Activated CD8-positive, alpha-beta T cell treated with anti-CD3 and anti-CD28 coated beads for 36 hours (primary cell): ENCODE measurements around the gene ABCC6. TPM values are rescaled to one million over a fixed set of nuclear protein-coding genes. Genes with fewer than 3 reads are reported as not detected.

Source experiments
- ATAC-seq: fragments of 200-7000 bp; cut with Tn5 transposase; one replicate; pipeline ENCODE4 v1.10.0; 2021; ENCODE audit warnings: mild to moderate bottlenecking, moderate library complexity
- CTCF ChIA-PET: fragments of 350-600 bp; sonication (Branson Sonifier 250); formaldehyde crosslinking; loops from one replicate; lab custom pipeline; 2021; ENCODE audit warnings: antibody characterized with exemption; lab: Charles Lee
- POLR2A ChIA-PET: fragments of 350-600 bp; sonication (Branson Sonifier 250); formaldehyde crosslinking; loops from one replicate; lab custom pipeline; 2021; ENCODE audit warnings: antibody characterized with exemption; lab: Charles Lee
- DNase-seq: peaks from one replicate; pipeline ENCODE4 v3.0.0-alpha.2; 2020
- H3K27ac Mint-ChIP-seq: one replicate; pipeline ENCODE4 v1.8.0; 2021; ENCODE audit warnings: mild to moderate bottlenecking, mixed read lengths
- H3K27me3 Mint-ChIP-seq: one replicate; pipeline ENCODE4 v1.8.0; 2021; ENCODE audit warnings: mixed read lengths
- H3K36me3 Mint-ChIP-seq: one replicate; pipeline ENCODE4 v1.8.0; 2021; ENCODE audit warnings: low read depth, mixed read lengths
- H3K4me1 Mint-ChIP-seq: one replicate; pipeline ENCODE4 v1.8.0; 2021; ENCODE audit warnings: low read depth, mixed read lengths
- H3K4me3 Mint-ChIP-seq: one replicate; pipeline ENCODE4 v1.8.0; 2021; ENCODE audit warnings: mild to moderate bottlenecking, moderate library complexity, mixed read lengths
- H3K9me3 Mint-ChIP-seq: one replicate; pipeline ENCODE4 v1.8.0; 2021; ENCODE audit warnings: mixed read lengths
- CTCF ChIP-seq: fragments of 200-600 bp; IDR thresholded peaks from one replicate; pipeline ENCODE4 v1.8.0; 2022; ENCODE audit warnings: antibody characterized with exemption, mild to moderate bottlenecking
- intact Hi-C: fragments of 100-400 bp; cut with micrococcal nuclease; formaldehyde crosslinking; loops from one replicate; pipeline ENCODE4 v1.10.0; 2022
- total RNA-seq, 2 experiments: library from RNA; stranded (reverse); gene quantifications; one replicate each; pipeline ENCODE4 v1.2.3, GENCODE V29; 2021

ABCC6 gene
- total RNA-seq, 2 experiments from 2014 or later: not detected

DNA sequence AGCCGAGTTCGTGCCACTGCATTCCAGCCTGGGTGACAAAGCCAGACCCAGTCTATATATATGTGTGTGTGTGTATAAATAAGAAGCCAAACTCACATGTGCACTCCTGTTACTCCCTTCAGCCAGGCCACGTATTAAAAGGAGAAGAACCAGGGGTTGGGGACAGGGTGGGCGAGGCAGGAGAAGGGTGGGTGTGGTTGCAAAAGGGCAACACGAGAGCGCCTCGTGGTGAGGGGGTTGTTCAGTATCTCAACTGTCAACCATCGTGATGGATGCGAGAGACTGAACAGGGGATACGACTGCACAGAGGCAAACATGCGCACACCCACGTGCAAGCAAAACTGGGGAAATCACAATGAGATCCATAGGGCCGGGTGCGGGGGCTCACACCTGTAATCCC lies 54.9 kb downstream of the ABCC6 start:
- ChIA-PET POLR2A (no interaction called here), CTCF (no interaction called here)
- Mint-ChIP-seq H3K27ac (no peak overlapping the region), H3K4me3 (no peak overlapping the region), H3K9me3 (no peaks in the 10 kb centered on the region), H3K27me3 (peaks cover 1% of the 10 kb centered on the region), H3K4me1 (no peaks in the 10 kb centered on the region), H3K36me3 (no peaks in the 10 kb centered on the region)
- intact Hi-C loops: no loop called here
- no peak for DNase-seq
- no peak for ATAC-seq
- no peak for TF ChIP-seq CTCF

DNA sequence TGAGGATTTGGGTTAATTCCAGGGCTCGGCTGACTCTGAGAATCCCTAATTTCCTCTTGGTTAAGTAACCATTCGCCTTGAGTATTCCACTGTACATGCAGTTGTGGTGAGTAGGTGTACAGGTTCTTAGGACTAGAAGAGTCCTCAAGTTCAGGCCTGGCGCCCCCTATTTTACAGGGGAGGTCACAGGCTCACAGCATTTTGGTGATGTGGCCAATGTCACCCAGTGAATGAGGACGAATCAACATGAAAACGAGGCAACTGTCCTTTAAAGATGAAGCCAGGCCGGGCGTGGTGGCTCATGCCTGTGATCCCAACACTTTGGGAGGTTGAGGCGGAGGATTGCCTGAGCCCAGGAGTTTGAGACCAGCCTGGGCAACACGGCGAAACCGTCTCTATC lies 55.4 kb downstream of the ABCC6 start:
- DNase-seq (no peak), ATAC-seq (no peak)
- H3K4me1 Mint-ChIP-seq: no peaks in the 10 kb centered on the region
- CTCF ChIA-PET: no interaction called here
- no peak overlapping the region for H3K27ac Mint-ChIP-seq
- H3K36me3 Mint-ChIP-seq: no peaks in the 10 kb centered on the region
- H3K9me3 Mint-ChIP-seq: no peaks in the 10 kb centered on the region
- POLR2A ChIA-PET: no interaction called here
- TF ChIP-seq CTCF: no peak
- intact Hi-C loops: no loop called here
- no peak overlapping the region for H3K4me3 Mint-ChIP-seq
- H3K27me3 Mint-ChIP-seq: peaks cover 2% of the 10 kb centered on the region

DNA sequence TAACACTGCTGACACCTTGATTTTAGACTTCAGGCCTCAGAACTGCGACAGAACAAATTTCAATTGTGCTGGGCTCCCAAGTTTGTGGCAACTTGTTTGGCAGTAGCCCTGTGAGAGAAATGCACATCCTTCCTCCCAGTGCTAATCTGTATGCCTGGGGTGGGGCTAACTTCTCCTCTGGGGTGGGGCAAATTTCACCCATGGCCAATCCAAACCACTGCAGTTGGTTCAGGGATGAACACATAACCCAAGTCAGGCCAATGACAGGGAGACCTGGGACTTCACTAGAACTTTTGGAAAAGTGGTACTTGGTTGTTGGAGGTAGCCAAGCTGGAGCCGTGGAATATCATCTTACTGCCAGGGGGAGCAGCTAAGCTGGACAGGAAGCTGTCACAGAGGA lies 56.3 kb downstream of the ABCC6 start:
- DNase-seq (no peak), ATAC-seq (no peak)
- ChIA-PET CTCF (interaction anchor here (0.8 kb wide), 1 partner anchor 12 kb away, joined by 4 read pairs; no protein-coding TSS in a partner anchor), POLR2A (no interaction called here)
- no peak overlapping the region for H3K4me3 Mint-ChIP-seq
- intact Hi-C loops: no loop called here
- no peaks in the 10 kb centered on the region for H3K36me3 Mint-ChIP-seq
- no peak overlapping the region for H3K27ac Mint-ChIP-seq
- peaks cover 2% of the 10 kb centered on the region for H3K27me3 Mint-ChIP-seq
- TF ChIP-seq CTCF: no peak
- no peaks in the 10 kb centered on the region for H3K4me1 Mint-ChIP-seq
- H3K9me3 Mint-ChIP-seq: no peaks in the 10 kb centered on the region

DNA sequence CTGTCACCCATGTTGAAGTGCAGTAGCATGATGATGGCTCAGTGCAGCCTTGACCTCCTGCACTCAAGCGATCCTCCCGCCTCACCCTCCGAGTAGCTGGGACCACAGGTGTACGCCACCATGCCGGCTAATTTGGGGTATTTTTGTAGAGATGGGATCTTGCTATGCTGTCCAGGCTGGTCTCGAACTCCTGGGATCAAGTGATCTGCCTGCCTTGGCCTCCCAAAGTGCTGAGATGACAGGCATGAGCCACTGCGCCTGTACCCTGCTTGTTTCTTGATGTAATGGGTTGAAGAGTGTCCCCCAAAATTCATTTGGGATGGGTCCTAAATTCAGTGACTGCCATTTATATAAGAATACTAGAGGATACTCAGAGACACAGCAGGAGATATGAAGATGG lies 57.2 kb downstream of the ABCC6 start:
- Mint-ChIP-seq H3K27me3 (peaks cover 2% of the 10 kb centered on the region), H3K9me3 (no peaks in the 10 kb centered on the region), H3K4me1 (no peaks in the 10 kb centered on the region), H3K27ac (no peak overlapping the region), H3K36me3 (no peaks in the 10 kb centered on the region), H3K4me3 (no peak overlapping the region)
- intact Hi-C loops: no loop called here
- POLR2A ChIA-PET: no interaction called here
- DNase-seq (no peak), ATAC-seq (no peak)
- CTCF ChIA-PET: no interaction called here
- TF ChIP-seq CTCF: no peak

DNA sequence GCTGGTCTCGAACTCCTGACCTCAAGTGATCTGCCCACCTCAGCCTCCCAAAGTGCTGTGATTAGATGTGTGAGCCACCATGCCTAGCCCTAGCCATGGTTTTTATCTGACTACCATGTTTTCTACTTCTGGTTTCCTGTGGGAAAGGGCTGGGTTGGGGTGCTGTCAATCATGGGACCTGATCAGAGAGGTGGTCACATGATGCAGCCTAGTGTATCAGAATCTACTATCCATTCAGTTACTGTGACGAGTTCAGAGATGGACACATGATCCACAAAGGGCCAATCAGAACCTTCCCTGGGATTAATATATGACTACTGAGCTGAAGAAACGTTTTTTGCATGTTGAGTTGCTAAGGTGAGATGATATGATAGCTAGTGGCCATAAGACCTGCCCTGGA lies 59.1 kb downstream of the ABCC6 start:
- DNase-seq: no peak
- no peak for TF ChIP-seq CTCF
- ATAC-seq: no peak
- ChIA-PET POLR2A (no interaction called here), CTCF (no interaction called here)
- H3K4me1 Mint-ChIP-seq: no peaks in the 10 kb centered on the region
- H3K27ac Mint-ChIP-seq: no peak overlapping the region
- no peak overlapping the region for H3K4me3 Mint-ChIP-seq
- H3K27me3 Mint-ChIP-seq: peaks cover 2% of the 10 kb centered on the region
- no peaks in the 10 kb centered on the region for H3K36me3 Mint-ChIP-seq
- intact Hi-C loops: no loop called here
- H3K9me3 Mint-ChIP-seq: peaks cover 3% of the 10 kb centered on the region
